ENCODE data around the gene PTPN9. TPM values are rescaled to one million over a fixed set of nuclear protein-coding genes. Genes with fewer than 3 reads are reported as not detected.
"Not testable (repeated sequence)": the region's sequence is repeated elsewhere in the genome, so short reads cannot be mapped to it uniquely, and the experiment has no call there.

Gene PTPN9
- total RNA-seq, 1 donor from 2014 or later, result 37.2 TPM

DNA sequence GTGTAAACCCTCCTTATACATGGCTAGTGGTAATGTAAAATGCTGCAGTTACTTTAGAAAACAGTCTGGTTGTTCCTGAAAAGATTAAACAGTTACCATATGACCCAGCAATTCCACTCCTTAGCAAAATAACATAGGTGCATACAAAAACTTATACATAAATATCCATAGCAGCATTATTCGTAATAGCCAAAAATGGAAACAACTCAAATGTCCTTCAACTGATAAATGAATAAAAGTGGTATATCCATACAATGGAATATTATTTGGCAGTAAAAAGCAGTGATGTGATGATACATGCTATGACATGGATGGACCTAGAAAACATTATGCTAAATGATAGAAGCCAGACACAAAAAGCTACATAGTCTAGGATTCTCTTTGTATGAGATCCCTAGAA lies 96.0 kb downstream of the PTPN9 start:
- DNase-seq (ENCODE audit: low read depth), result no peak
- Histone ChIP-seq H3K27me3 (ENCODE audit: control insufficient read depth, insufficient read depth, low read length) (no peaks in the 10 kb centered on the region), H3K36me3 (ENCODE audit: control insufficient read depth, insufficient read depth, low read length) (no peaks in the 10 kb centered on the region), H3K4me3 (ENCODE audit: low read depth, low read length) (no peak overlapping the region)
- TF ChIP-seq, protein P1, sequence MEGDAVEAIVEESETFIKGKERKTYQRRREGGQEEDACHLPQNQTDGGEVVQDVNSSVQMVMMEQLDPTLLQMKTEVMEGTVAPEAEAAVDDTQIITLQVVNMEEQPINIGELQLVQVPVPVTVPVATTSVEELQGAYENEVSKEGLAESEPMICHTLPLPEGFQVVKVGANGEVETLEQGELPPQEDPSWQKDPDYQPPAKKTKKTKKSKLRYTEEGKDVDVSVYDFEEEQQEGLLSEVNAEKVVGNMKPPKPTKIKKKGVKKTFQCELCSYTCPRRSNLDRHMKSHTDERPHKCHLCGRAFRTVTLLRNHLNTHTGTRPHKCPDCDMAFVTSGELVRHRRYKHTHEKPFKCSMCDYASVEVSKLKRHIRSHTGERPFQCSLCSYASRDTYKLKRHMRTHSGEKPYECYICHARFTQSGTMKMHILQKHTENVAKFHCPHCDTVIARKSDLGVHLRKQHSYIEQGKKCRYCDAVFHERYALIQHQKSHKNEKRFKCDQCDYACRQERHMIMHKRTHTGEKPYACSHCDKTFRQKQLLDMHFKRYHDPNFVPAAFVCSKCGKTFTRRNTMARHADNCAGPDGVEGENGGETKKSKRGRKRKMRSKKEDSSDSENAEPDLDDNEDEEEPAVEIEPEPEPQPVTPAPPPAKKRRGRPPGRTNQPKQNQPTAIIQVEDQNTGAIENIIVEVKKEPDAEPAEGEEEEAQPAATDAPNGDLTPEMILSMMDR (IDR thresholded peaks at IDR 0.05; ENCODE audit: insufficient read depth, low read length, poor library complexity, severe bottlenecking), result no peak

DNA sequence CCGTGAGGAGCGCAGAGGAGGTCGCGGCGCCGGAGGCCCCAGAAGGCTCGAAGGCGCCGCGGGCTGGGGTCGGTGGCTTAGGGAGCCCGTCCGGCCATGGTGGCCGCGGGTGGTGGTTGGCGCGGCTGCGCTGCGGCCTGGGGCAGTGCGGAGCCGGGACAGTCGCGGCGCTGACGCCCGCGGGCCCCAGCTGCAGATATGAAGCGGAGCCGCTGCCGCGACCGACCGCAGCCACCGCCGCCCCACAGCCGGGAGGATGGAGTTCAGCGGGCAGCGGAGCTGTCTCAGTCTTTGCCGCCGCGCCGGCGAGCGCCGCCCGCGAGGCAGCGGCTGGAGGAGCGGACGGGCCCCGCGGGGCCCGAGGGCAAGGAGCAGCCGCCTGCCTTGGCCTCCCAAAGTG lies 98.7 kb downstream of the PTPN9 start:
- H3K27me3 ChIP-seq (ENCODE audit: control insufficient read depth, insufficient read depth, low read length); H3K36me3 ChIP-seq (ENCODE audit: control insufficient read depth, insufficient read depth, low read length); H3K4me3 ChIP-seq (ENCODE audit: low read depth, low read length); DNase-seq (ENCODE audit: low read depth): not testable (repeated sequence)

DNA sequence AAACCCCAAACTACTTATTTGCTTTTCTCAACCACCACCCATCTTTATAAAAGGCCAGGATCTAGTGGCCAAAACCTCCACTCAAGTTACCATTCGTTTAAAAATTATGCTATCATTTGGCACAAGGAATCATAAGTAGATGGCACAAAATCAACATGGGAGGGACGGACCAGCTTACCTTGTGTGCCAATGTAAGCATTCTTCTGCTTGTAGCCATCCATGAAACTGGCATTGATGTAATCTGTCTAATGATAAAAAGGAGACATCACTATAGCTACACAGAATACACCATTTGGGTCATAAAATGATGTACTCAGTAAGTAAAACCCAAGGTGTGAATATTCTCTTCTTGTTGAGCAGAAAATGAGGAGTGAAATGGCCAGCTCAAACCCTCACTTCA lies 99.4 kb downstream of the PTPN9 start:
- H3K36me3 ChIP-seq (ENCODE audit: control insufficient read depth, insufficient read depth, low read length), result no peaks in the 10 kb centered on the region
- TF ChIP-seq, protein P1 (IDR thresholded peaks at IDR 0.05; ENCODE audit: insufficient read depth, low read length, poor library complexity, severe bottlenecking), result no peak
- H3K4me3 ChIP-seq (ENCODE audit: low read depth, low read length), result no peak overlapping the region
- no peaks in the 10 kb centered on the region for H3K27me3 ChIP-seq (ENCODE audit: control insufficient read depth, insufficient read depth, low read length)
- no peak for DNase-seq (ENCODE audit: low read depth)

DNA sequence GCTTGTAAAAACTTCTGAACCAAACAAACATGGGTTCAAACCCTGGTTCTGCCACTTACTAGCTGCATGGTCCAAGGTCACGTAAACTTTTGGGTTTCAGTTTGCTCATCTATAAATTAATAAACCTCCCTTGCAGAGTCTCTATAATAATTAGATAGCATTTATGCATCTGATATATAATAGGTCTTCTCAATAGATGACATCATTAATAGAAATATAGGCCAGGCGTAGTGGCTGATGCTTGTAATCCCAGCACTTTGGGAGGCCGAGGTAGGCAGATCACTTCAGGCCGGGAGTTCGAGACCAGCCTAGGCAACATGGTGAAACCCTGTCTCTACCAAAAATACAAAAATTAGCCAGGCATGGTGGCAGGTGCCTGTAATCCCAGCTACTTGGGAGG lies 102.0 kb downstream of the PTPN9 start:
- H3K27me3 ChIP-seq (ENCODE audit: control insufficient read depth, insufficient read depth, low read length); DNase-seq (ENCODE audit: low read depth); H3K36me3 ChIP-seq (ENCODE audit: control insufficient read depth, insufficient read depth, low read length); H3K4me3 ChIP-seq (ENCODE audit: low read depth, low read length): not testable (repeated sequence)

DNA sequence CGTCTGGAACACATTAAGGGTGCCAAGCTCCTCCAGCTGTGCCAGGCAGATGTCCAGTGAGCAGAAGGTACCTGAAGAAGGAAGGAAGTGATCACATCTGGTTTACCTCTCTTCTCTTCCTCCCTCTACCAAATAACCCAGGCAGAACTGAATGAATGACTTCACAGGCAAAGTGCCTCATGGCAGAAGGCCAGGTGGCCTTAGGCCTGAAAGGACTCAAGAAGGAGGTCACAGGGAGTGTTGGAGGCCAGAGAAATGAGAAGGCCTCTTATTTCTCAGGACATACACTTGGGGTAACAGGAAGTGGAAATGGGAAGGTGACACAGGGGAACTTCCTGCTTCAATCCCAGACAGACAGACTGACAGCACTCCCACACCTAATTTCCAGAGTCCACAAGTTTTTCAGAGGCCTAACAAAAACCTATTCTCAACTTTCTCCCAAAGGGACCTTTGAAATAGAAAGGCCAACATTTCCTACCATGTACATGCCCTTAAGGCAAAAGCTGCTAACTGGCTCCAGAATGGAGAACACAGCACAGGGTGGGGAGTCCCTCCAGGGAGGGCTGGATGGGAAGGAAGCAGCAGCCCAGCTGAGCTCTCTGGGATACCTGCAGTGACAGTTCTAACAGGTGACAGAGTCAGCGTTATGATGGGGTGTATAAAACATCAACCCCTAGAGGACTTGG lies 110.1 kb downstream of the PTPN9 start:
- no peak for DNase-seq (ENCODE audit: low read depth)
- TF ChIP-seq, protein P1 (IDR thresholded peaks at IDR 0.05; ENCODE audit: insufficient read depth, low read length, poor library complexity, severe bottlenecking), result no peak
- H3K36me3 ChIP-seq (ENCODE audit: control insufficient read depth, insufficient read depth, low read length), result no peaks in the 10 kb centered on the region
- no peak overlapping the region for H3K4me3 ChIP-seq (ENCODE audit: low read depth, low read length)
- H3K27me3 ChIP-seq (ENCODE audit: control insufficient read depth, insufficient read depth, low read length), result no peaks in the 10 kb centered on the region

DNA sequence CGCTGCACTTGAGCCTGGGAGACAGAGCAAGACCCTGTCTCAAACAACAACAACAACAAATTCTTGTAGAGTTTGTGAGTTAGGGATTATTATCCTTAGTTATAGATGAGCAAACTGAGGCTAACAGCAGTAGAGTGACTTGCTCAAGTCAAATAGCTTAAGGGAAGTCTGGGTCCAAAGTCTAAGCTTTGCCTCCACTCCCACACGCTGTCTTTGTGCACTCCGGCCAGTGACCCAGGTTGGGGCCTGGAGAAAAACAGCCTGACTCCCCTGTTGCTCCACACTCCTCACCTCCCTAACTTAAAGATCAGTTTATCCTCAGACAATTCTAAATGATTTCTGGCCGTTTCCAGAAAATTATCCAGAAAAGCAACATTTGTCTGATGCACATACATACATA lies 118.5 kb downstream of the PTPN9 start:
- Histone ChIP-seq H3K4me3 (ENCODE audit: low read depth, low read length) (no peak overlapping the region), H3K36me3 (ENCODE audit: control insufficient read depth, insufficient read depth, low read length) (no peaks in the 10 kb centered on the region), H3K27me3 (ENCODE audit: control insufficient read depth, insufficient read depth, low read length) (no peaks in the 10 kb centered on the region)
- DNase-seq (ENCODE audit: low read depth), result no peak
- TF ChIP-seq, protein P1 (IDR thresholded peaks at IDR 0.05; ENCODE audit: insufficient read depth, low read length, poor library complexity, severe bottlenecking), result no peak

DNA sequence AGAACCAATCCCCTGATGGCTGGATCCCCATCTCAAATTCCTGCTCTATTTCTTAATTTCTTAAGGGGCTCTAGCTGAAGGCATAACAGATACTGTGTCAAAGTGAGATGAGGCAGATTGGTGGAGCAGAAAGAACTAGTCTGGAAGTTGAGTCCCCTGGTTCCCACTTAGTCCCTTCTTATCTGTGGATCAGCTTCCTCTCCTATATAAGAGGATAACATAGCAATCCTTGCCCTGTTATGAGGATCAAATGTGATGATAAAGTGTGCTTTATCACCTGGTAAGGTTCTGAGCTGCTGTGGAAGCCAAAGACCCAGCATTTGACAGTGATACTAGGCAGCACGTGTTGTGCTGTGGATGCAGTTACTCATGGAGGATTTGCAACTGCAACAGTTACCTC lies 119.5 kb downstream of the PTPN9 start:
- TF ChIP-seq, protein P1 (IDR thresholded peaks at IDR 0.05; ENCODE audit: insufficient read depth, low read length, poor library complexity, severe bottlenecking), result no peak
- DNase-seq (ENCODE audit: low read depth), result no peak
- Histone ChIP-seq H3K36me3 (ENCODE audit: control insufficient read depth, insufficient read depth, low read length) (no peaks in the 10 kb centered on the region), H3K27me3 (ENCODE audit: control insufficient read depth, insufficient read depth, low read length) (no peaks in the 10 kb centered on the region), H3K4me3 (ENCODE audit: low read depth, low read length) (no peak overlapping the region)
